GM12872 (cell line): ENCODE measurements around the gene RGS8.
A peak's percentile ranks its signal among the peaks of the same experiment; 100 is the strongest.

ENCODE experiments used
- CTCF ChIP-seq: IDR thresholded peaks from 3 replicates; pipeline ENCODE4 v1.5.1; 2011; ENCODE audit warnings: low read depth, mild to moderate bottlenecking, low read length, moderate library complexity; ENCODE audit not compliant: insufficient read depth

RGS8 gene

GRCh38 chr1:182653986-182654385 is 30.4 kb downstream of the RGS8 start:
- TF ChIP-seq CTCF, result no peak

- no peak for TF ChIP-seq CTCF
Measured at GRCh38 chr1:182652933-182653332, 31.5 kb downstream of the RGS8 start.

- no peak for TF ChIP-seq CTCF
Measured at GRCh38 chr1:182651339-182651724, 33.1 kb downstream of the RGS8 start.

GRCh38 chr1:182650678-182651338 is 33.6 kb downstream of the RGS8 start:
- TF ChIP-seq CTCF, result no peak

GRCh38 chr1:182649041-182649440 is 35.3 kb downstream of the RGS8 start:
- no peak for TF ChIP-seq CTCF

- no peak for TF ChIP-seq CTCF
Measured at GRCh38 chr1:182646739-182647138, 37.6 kb downstream of the RGS8 start.

GRCh38 chr1:182644886-182645285 is 39.5 kb downstream of the RGS8 start:
- TF ChIP-seq CTCF, result peak; percentile 16; the same call in 1 of the 3 replicates
